ENCODE measurements around the gene TNFRSF13B. TPM values are rescaled to one million over a fixed set of nuclear protein-coding genes. Genes with fewer than 3 reads are reported as not detected.

TNFRSF13B gene
- total RNA-seq, 4 donors from 2014 or later = not detected

- no peaks in the 10 kb centered on the region for H3K27me3 ChIP-seq
- H3K4me3 ChIP-seq = no peak overlapping the region
- H3K36me3 ChIP-seq = no peaks in the 10 kb centered on the region
- intact Hi-C loops (cut with DNase I; ENCODE audit: low total_unique reads) = no loop called here
- DNase-seq = no peak
- no peaks in the 10 kb centered on the region for H3K9me3 ChIP-seq
- TF ChIP-seq CTCF (IDR thresholded peaks at IDR 0.05) (no peak), POLR2A (IDR thresholded peaks at IDR 0.05) (no peak)
- no peaks in the 10 kb centered on the region for H3K4me1 ChIP-seq
- H3K27ac ChIP-seq = no peak overlapping the region
Measured at GRCh38 chr17:16927641-16928321, 44.1 kb downstream of the TNFRSF13B start.

DNA sequence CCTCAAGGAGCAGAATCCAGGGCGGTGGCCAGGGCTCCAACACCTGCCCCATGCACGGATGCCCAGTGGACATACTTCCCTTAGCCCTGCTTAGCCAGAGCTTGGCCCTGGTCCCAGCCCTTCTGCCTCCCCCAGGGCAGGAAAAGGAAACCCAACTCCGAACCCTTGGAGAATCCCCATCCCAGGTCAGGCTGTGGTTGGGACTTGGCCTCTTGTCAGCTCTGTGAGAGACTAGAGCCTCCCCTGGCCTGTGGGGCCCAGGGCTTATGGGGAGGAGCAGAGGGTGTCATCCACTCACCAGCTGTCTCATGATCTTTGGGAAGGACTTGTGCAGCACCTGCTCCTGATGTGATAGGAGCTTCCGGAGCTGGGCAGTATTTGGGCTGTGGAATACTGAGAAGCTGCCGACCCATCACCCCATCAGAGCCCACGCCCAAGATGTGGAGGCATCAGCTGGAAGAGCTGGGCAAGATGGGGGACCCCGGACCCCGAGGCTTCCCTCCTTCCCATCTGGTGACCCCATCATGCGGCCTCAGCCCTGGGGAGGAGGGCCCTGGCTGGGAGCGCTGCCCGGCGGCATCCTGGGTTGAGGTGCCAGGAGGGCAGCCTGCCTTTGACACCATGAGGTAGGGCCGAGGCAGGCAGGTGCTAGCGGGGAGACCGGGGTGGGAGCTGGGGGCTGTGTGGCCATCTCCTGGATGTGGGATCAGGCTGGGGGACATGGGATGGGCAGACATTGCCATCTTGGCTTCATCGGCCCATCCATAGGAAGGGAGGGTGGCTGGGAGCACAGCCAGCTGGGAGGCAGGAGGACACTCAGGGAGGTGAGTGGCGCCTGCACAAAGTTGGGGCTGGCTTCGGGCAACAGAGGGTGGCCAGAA lies 45.1 kb downstream of the TNFRSF13B start:
- TF ChIP-seq CTCF (IDR thresholded peaks at IDR 0.05) = no peak
- TF ChIP-seq POLR2A (IDR thresholded peaks at IDR 0.05) = no peak
- H3K27ac ChIP-seq = no peak overlapping the region
- H3K9me3 ChIP-seq = no peaks in the 10 kb centered on the region
- DNase-seq = no peak
- no peaks in the 10 kb centered on the region for H3K27me3 ChIP-seq
- no peak overlapping the region for H3K4me3 ChIP-seq
- intact Hi-C loops (cut with DNase I; ENCODE audit: low total_unique reads) = no loop called here
- H3K36me3 ChIP-seq = no peaks in the 10 kb centered on the region
- no peaks in the 10 kb centered on the region for H3K4me1 ChIP-seq

DNA sequence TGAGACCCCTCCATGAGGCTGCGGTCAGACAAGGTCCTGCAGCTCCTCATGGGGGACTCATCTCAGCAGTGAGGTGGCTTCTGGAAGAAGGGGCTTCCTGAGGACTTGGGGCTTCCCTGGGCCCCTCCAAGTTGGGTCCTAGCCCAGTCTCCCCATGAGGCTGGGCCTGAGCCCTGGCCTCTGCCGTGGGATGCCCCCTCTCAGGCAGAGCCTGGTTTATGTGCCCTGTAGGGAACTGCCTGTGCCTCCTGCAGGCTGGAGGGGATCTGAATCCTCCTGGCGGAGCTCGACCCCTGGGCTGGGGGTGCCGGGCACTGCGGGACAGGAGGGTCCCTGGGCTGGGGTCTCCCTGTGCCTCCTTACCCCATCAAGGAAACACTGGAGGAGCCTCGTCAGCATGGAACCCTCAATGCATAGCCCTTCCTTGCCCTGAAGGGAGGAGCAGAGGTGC lies 45.8 kb downstream of the TNFRSF13B start:
- H3K27me3 ChIP-seq = no peaks in the 10 kb centered on the region
- no peak overlapping the region for H3K4me3 ChIP-seq
- no peak for DNase-seq
- H3K27ac ChIP-seq = no peak overlapping the region
- H3K9me3 ChIP-seq = no peaks in the 10 kb centered on the region
- H3K36me3 ChIP-seq = no peaks in the 10 kb centered on the region
- TF ChIP-seq CTCF (IDR thresholded peaks at IDR 0.05) (no peak), POLR2A (IDR thresholded peaks at IDR 0.05) (no peak)
- H3K4me1 ChIP-seq = no peaks in the 10 kb centered on the region
- intact Hi-C loops (cut with DNase I; ENCODE audit: low total_unique reads) = no loop called here

DNA sequence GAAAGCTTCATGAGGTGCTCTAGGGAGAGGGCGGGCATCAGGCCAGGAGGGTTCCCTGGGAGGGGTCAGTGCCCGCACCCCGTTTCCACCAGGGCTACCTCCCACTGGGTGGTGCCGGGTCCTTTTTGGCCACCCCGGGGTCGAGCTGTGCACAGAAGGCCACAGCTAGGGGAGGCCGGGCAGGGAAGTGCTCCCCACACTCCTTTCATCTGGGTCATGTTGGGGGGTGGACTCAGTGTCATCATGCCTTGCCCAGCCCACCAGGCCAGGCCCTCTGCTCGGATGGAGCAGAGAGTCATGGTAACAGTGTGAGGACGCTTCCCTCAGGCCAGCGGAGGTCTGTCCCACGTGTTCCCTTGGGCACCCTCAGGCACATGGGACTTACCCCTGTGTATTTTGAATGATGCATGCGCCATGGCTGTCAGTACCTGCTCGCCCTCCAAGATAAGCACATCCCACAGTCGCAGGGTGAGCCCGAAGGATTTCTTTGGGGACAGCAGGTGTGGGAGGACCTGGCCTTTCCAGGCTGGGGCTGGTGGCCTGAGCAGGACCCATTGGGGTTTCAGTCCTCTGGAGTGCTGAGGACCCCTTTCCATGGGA lies 46.4 kb downstream of the TNFRSF13B start:
- no peak for TF ChIP-seq POLR2A (IDR thresholded peaks at IDR 0.05)
- TF ChIP-seq CTCF (IDR thresholded peaks at IDR 0.05) = no peak
- Histone ChIP-seq H3K4me1 (no peaks in the 10 kb centered on the region), H3K27ac (no peak overlapping the region), H3K36me3 (no peaks in the 10 kb centered on the region), H3K27me3 (no peaks in the 10 kb centered on the region), H3K4me3 (no peak overlapping the region), H3K9me3 (no peaks in the 10 kb centered on the region)
- intact Hi-C loops (cut with DNase I; ENCODE audit: low total_unique reads) = no loop called here
- no peak for DNase-seq

Measured in uterus (tissue), 4 donors.